Inferior parietal cortex (tissue), 1 donor: Measurements from ENCODE around the gene CMTM7.
A peak's percentile ranks its signal among the peaks of the same experiment; 100 is the strongest.
"Not testable (repeated sequence)": the region's sequence is repeated elsewhere in the genome, so short reads cannot be mapped to it uniquely, and the experiment has no call there.

Source experiments
- DNase-seq: peaks from one replicate; pipeline ENCODE4 v3.0.0-alpha.2; 2016; ENCODE audit errors: extremely low spot score

CMTM7 gene

GRCh38 chr3:32459450-32459849 is 67.8 kb downstream of the CMTM7 start:
- no peak for DNase-seq

GRCh38 chr3:32460031-32460749 is 68.5 kb downstream of the CMTM7 start:
- no peak for DNase-seq

- not testable (repeated sequence) for DNase-seq
These were observed 69.3 kb downstream of the CMTM7 start for GRCh38 chr3:32460817-32461496.

GRCh38 chr3:32462191-32462986 is 70.7 kb downstream of the CMTM7 start:
- DNase-seq = not testable (repeated sequence)

GRCh38 chr3:32463415-32463814 is 71.8 kb downstream of the CMTM7 start:
- not testable (repeated sequence) for DNase-seq

GRCh38 chr3:32464726-32465125 is 73.1 kb downstream of the CMTM7 start:
- DNase-seq = not testable (repeated sequence)

GRCh38 chr3:32466808-32467207 is 75.2 kb downstream of the CMTM7 start:
- not testable (repeated sequence) for DNase-seq

GRCh38 chr3:32467333-32468070 is 75.8 kb downstream of the CMTM7 start:
- peak; percentile 85 for DNase-seq

GRCh38 chr3:32469151-32469874 is 77.7 kb downstream of the CMTM7 start:
- no peak for DNase-seq

GRCh38 chr3:32470362-32470761 is 78.7 kb downstream of the CMTM7 start:
- DNase-seq = no peak

GRCh38 chr3:32471246-32471645 is 79.6 kb downstream of the CMTM7 start:
- no peak for DNase-seq

GRCh38 chr3:32472151-32472550 is 80.5 kb downstream of the CMTM7 start:
- not testable (repeated sequence) for DNase-seq

GRCh38 chr3:32474201-32474600 is 82.5 kb downstream of the CMTM7 start:
- no peak for DNase-seq

- no peak for DNase-seq
These were observed 89.0 kb downstream of the CMTM7 start for GRCh38 chr3:32480604-32481003.

GRCh38 chr3:32481791-32482631 is 90.4 kb downstream of the CMTM7 start:
- no peak for DNase-seq

- DNase-seq = no peak
These were observed 91.0 kb downstream of the CMTM7 start for GRCh38 chr3:32482693-32483092.

- no peak for DNase-seq
These were observed 92.1 kb downstream of the CMTM7 start for GRCh38 chr3:32483772-32484171.

GRCh38 chr3:32484436-32484835 is 92.8 kb downstream of the CMTM7 start:
- no peak for DNase-seq

GRCh38 chr3:32487781-32488473 is 96.3 kb downstream of the CMTM7 start:
- no peak for DNase-seq
